Measurements from ENCODE around the gene ZFP64.

- TF ChIP-seq CTCF (IDR thresholded peaks at IDR 0.05), result no peak
- no peak for TF ChIP-seq POLR2A (IDR thresholded peaks at IDR 0.05)
Measured at GRCh38 chr20:52219441-52219840, 27.9 kb upstream of the ZFP64 start.

Data from thyroid gland (tissue), 4 donors.